Measurements from ENCODE around the gene GGPS1. TPM values are rescaled to one million over a fixed set of nuclear protein-coding genes. Genes with fewer than 3 reads are reported as not detected.

Gene GGPS1
- total and polyA plus RNA-seq, 2 of the 8 experiments (the other 6 are each of a cell fraction or from before 2014, with no cell fraction given): 20.9 to 43.6 TPM

DNA sequence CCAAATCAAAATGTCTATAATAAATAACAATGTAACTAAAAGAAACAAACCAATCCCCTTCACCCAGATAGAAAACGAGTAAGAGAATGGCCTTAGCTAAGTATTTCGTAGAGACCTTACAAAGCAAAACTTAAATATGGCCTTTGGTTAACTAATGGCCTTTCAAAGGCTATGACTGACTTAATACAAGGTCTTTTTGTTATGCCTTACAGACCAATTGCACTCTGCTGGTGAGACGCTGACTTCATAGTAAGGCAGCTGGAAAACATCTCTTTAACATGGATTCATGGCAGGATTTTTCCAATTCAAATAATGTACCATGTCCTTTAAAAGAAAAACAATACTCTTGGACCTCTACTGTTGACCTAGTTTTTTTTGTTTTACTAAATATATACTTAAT is 23.1 kb downstream of the GGPS1 start:
- Histone ChIP-seq H2AK5ac (ENCODE audit: low read depth, low read length) (no peak overlapping the region), H3K4ac (replicated peaks; ENCODE audit: insufficient read length, low read depth, low read length) (no peak overlapping the region), H3K27ac (ENCODE audit: low read depth, low read length) (no peak overlapping the region), H2BK120ac (replicated peaks; ENCODE audit: low read depth, low read length) (no peak overlapping the region), H3K23me2 (ENCODE audit: low read depth, low read length) (no peaks in the 10 kb centered on the region; the same call in 1 of the 2 replicates), H3K4me1 (replicated peaks in 1 of 4; ENCODE audit: control insufficient read depth in 3 of 4, insufficient read depth in 4 of 4, low read length in 3 of 4) (no peaks in the 10 kb centered on the region), H2BK12ac (ENCODE audit: low read depth, low read length) (no peak overlapping the region), H2AFZ (ENCODE audit: low read length) (no peak overlapping the region), H3K56ac (replicated peaks; ENCODE audit: insufficient read length, low read depth, low read length) (no peak overlapping the region), H3K79me1 (ENCODE audit: low read depth, low read length) (no peaks in the 10 kb centered on the region; the same call in 1 of the 2 replicates), H3K23ac (ENCODE audit: insufficient read length) (no peak overlapping the region), H3K9ac (replicated peaks in 1 of 4; ENCODE audit: extremely low read depth in 1 of 4, low read depth in 3 of 4, low read length in 3 of 4) (no peak overlapping the region), H3K79me2 (ENCODE audit: control insufficient read depth in 1 of 2, insufficient read depth in 2 of 2, low read length in 2 of 2) (no peaks in the 10 kb centered on the region), H2BK5ac (ENCODE audit: low read depth, low read length) (no peak overlapping the region), H2BK15ac (ENCODE audit: low read length) (no peak overlapping the region), H3K4me2 (ENCODE audit: insufficient read depth in 1 of 2, low read depth in 2 of 2, low read length in 2 of 2) (no peak overlapping the region), H3K36me3 (ENCODE audit: control insufficient read depth in 2 of 4, insufficient read depth in 4 of 4, low read length in 3 of 4) (no peaks in the 10 kb centered on the region), H3K27me3 (replicated peaks in 1 of 4; ENCODE audit: control insufficient read depth in 3 of 4, extremely low read depth in 1 of 4, insufficient read depth in 3 of 4, low read length in 3 of 4) (no peaks in the 10 kb centered on the region), H2BK20ac (ENCODE audit: low read length) (no peak overlapping the region), H4K5ac (ENCODE audit: insufficient read length, low read depth, low read length) (no peak overlapping the region), H4K91ac (replicated peaks; ENCODE audit: insufficient read length, low read length) (no peak overlapping the region), H3K9me3 (ENCODE audit: insufficient read depth in 2 of 2, low read depth in 1 of 2, low read length in 1 of 2) (no peaks in the 10 kb centered on the region), H3K14ac (ENCODE audit: insufficient read length) (no peak overlapping the region), H3K4me3 (ENCODE audit: extremely low read depth in 1 of 4, insufficient read depth in 2 of 4, low read depth in 3 of 4, low read length in 4 of 4) (no peak overlapping the region), H4K8ac (ENCODE audit: extremely low read depth, insufficient read depth, low read length) (no peak overlapping the region), H4K20me1 (replicated peaks in 1 of 2; ENCODE audit: control insufficient read depth in 1 of 2, insufficient read depth in 2 of 2, low read length in 2 of 2) (no peaks in the 10 kb centered on the region), H3K18ac (ENCODE audit: extremely low read depth, low read length) (no peak overlapping the region)
- ChIA-PET CTCF (ENCODE audit: partially characterized antibody) (no interaction called here), POLR2A (ENCODE audit: partially characterized antibody) (interaction anchor here (1.3 kb wide), 1 partner anchor 23 kb away, joined by 4 read pairs; the partner anchor contains the start of gene GGPS1)
- FAIRE-seq (no peak), DNase-seq (ENCODE audit: low read depth in 1 of 2, low spot score in 2 of 2) (no peak)
- 84% methylated on average over 3 of the region's 3 CpGs; no CpG with 5 or more reads in 1 of the 2 experiments for WGBS, 2 experiments (ENCODE audit: extremely low coverage in 1 of 2, insufficient coverage in 1 of 2, insufficient read length in 1 of 2, insufficient replicate concordance in 2 of 2, low coverage in 1 of 2, low lambda C conversion rate in 2 of 2, missing lambda C conversion rate in 1 of 2)
- no peak for TF ChIP-seq CBX5 (IDR thresholded peaks at IDR 0.05; ENCODE audit: low read depth, low read length)
- TF ChIP-seq MAFK (IDR thresholded peaks at IDR 0.05; ENCODE audit: low read depth, low read length): no peak
- TF ChIP-seq CTBP2 (IDR thresholded peaks at IDR 0.05; ENCODE audit: borderline replicate concordance, insufficient read depth, insufficient read length, low read length): no peak
- TF ChIP-seq TAF7 (optimal IDR thresholded peaks at IDR 0.05; ENCODE audit: borderline replicate concordance, low read depth, low read length): no peak
- TF ChIP-seq, protein P1, sequence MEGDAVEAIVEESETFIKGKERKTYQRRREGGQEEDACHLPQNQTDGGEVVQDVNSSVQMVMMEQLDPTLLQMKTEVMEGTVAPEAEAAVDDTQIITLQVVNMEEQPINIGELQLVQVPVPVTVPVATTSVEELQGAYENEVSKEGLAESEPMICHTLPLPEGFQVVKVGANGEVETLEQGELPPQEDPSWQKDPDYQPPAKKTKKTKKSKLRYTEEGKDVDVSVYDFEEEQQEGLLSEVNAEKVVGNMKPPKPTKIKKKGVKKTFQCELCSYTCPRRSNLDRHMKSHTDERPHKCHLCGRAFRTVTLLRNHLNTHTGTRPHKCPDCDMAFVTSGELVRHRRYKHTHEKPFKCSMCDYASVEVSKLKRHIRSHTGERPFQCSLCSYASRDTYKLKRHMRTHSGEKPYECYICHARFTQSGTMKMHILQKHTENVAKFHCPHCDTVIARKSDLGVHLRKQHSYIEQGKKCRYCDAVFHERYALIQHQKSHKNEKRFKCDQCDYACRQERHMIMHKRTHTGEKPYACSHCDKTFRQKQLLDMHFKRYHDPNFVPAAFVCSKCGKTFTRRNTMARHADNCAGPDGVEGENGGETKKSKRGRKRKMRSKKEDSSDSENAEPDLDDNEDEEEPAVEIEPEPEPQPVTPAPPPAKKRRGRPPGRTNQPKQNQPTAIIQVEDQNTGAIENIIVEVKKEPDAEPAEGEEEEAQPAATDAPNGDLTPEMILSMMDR (IDR thresholded peaks at IDR 0.05; ENCODE audit: control extremely low read depth in 1 of 3, insufficient read depth in 1 of 3, low read depth in 1 of 3, low read length in 3 of 3): no peak
- TF ChIP-seq KDM4A (IDR thresholded peaks at IDR 0.05; ENCODE audit: low read depth, low read length, severe bottlenecking): no peak
- TF ChIP-seq CREB1 (IDR thresholded peaks at IDR 0.05): no peak
- no peak for TF ChIP-seq BACH1 (IDR thresholded peaks at IDR 0.05; ENCODE audit: low read length)
- no peak for TF ChIP-seq SIRT6 (IDR thresholded peaks at IDR 0.05; ENCODE audit: low read length)
- TF ChIP-seq PHF8 (conservative IDR thresholded peaks at IDR 0.05; ENCODE audit: low read depth, low read length): no peak
- no peak for TF ChIP-seq CHD2 (IDR thresholded peaks at IDR 0.05; ENCODE audit: low read length)
- TF ChIP-seq TEAD4 (IDR thresholded peaks at IDR 0.05; ENCODE audit: low read depth, low read length): no peak

Measured in H1 (cell line).